ENCODE measurements around the gene SLF1.

SLF1 gene

DNA sequence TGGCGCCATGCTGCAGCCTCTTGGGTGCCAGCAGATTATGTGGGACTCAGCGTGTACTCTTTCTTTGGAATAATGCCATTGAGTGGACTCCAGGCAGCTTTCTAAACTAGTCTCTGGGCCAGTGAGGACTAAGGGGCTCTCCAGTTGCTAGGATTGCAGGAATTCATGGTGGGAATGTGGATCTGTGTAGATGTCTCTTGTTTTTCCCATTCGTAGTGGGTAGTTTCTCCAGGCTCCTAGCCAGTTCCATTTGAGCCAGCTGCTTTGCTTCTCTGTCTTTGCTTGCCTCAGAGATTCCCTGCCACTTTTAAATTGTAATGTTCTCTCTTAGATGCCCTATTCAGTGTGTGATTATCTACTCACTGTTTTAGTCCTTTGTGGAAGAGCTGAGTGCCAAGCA is 42.6 kb downstream of the SLF1 start:
- H3K9me2 ChIP-seq (replicated peaks; ENCODE audit: control insufficient read depth, low read length) = no peaks in the 10 kb centered on the region
- no peak overlapping the region for H3K27ac ChIP-seq (ENCODE audit: low read depth, low read length)
- H3K36me3 ChIP-seq (ENCODE audit: control insufficient read depth, low read length) = peaks cover 53% of the 10 kb centered on the region
- H3K79me2 ChIP-seq (ENCODE audit: control insufficient read depth, low read length) = peaks cover 22% of the 10 kb centered on the region
- peaks cover 13% of the 10 kb centered on the region; the same call in 1 of the 2 replicates for H3K9me3 ChIP-seq (ENCODE audit: control insufficient read depth, insufficient read depth, low read length)
- no peaks in the 10 kb centered on the region for H3K27me3 ChIP-seq (ENCODE audit: control insufficient read depth, low read length)
- TF ChIP-seq EZH2phosphoT487 (IDR thresholded peaks at IDR 0.05; ENCODE audit: borderline replicate concordance, low read length) (no peak), CTCF (IDR thresholded peaks at IDR 0.05; ENCODE audit: low read depth, low read length, poor library complexity, severe bottlenecking) (no peak)
- no peaks in the 10 kb centered on the region for H3K4me1 ChIP-seq (ENCODE audit: control insufficient read depth, low read length)
- no peak overlapping the region for H3K4me2 ChIP-seq (ENCODE audit: low read length)
- no peaks in the 10 kb centered on the region for H4K20me1 ChIP-seq (ENCODE audit: control insufficient read depth, insufficient read depth, low read depth, low read length)
- no peaks in the 10 kb centered on the region; the same call in 1 of the 2 replicates for H3F3A ChIP-seq (ENCODE audit: control insufficient read depth, insufficient read depth)
- H3K4me3 ChIP-seq (ENCODE audit: low read length) = no peak overlapping the region

DNA sequence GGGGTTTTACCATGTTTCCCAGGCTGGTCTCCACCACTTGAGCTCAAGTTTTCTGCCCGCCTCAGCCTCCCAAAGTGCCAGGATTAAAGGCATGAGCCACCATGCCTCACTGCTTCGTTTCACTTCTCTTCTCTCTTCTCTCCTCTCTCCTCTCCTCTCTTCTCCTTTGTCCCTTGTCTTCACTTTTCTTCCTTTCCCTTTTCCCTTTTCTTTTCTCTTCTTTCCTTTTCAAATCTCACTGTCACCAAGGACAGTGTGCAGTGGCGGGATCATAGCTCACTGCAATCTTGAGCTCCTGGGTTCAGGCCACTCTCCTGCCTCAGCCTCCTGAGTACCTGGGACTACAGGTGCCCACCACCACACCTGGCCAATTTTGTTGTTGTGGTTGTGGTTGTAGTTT is 49.5 kb downstream of the SLF1 start:
- no peak overlapping the region for H3K4me2 ChIP-seq (ENCODE audit: low read length)
- TF ChIP-seq EZH2phosphoT487 (IDR thresholded peaks at IDR 0.05; ENCODE audit: borderline replicate concordance, low read length) (no peak), CTCF (IDR thresholded peaks at IDR 0.05; ENCODE audit: low read depth, low read length, poor library complexity, severe bottlenecking) (no peak)
- no peaks in the 10 kb centered on the region for H3K9me2 ChIP-seq (replicated peaks; ENCODE audit: control insufficient read depth, low read length)
- H3K36me3 ChIP-seq (ENCODE audit: control insufficient read depth, low read length) = peaks cover 29% of the 10 kb centered on the region
- H3K79me2 ChIP-seq (ENCODE audit: control insufficient read depth, low read length) = no peaks in the 10 kb centered on the region
- no peaks in the 10 kb centered on the region for H3K27me3 ChIP-seq (ENCODE audit: control insufficient read depth, low read length)
- H3F3A ChIP-seq (ENCODE audit: control insufficient read depth, insufficient read depth) = no peaks in the 10 kb centered on the region
- no peak overlapping the region for H3K4me3 ChIP-seq (ENCODE audit: low read length)
- no peaks in the 10 kb centered on the region for H4K20me1 ChIP-seq (ENCODE audit: control insufficient read depth, insufficient read depth, low read depth, low read length)
- no peaks in the 10 kb centered on the region for H3K9me3 ChIP-seq (ENCODE audit: control insufficient read depth, insufficient read depth, low read length)
- no peak overlapping the region for H3K27ac ChIP-seq (ENCODE audit: low read depth, low read length)
- no peaks in the 10 kb centered on the region for H3K4me1 ChIP-seq (ENCODE audit: control insufficient read depth, low read length)

GRCh38 chr5:94670726-94671125 is 52.3 kb downstream of the SLF1 start:
- no peak overlapping the region for H3K4me3 ChIP-seq (ENCODE audit: low read length)
- H3K79me2 ChIP-seq (ENCODE audit: control insufficient read depth, low read length) = no peaks in the 10 kb centered on the region
- H3F3A ChIP-seq (ENCODE audit: control insufficient read depth, insufficient read depth) = no peaks in the 10 kb centered on the region
- H3K4me1 ChIP-seq (ENCODE audit: control insufficient read depth, low read length) = no peaks in the 10 kb centered on the region
- no peak overlapping the region for H3K27ac ChIP-seq (ENCODE audit: low read depth, low read length)
- TF ChIP-seq EZH2phosphoT487 (IDR thresholded peaks at IDR 0.05; ENCODE audit: borderline replicate concordance, low read length) (no peak), CTCF (IDR thresholded peaks at IDR 0.05; ENCODE audit: low read depth, low read length, poor library complexity, severe bottlenecking) (no peak)
- H3K27me3 ChIP-seq (ENCODE audit: control insufficient read depth, low read length) = no peaks in the 10 kb centered on the region
- no peak overlapping the region for H3K4me2 ChIP-seq (ENCODE audit: low read length)
- H3K9me3 ChIP-seq (ENCODE audit: control insufficient read depth, insufficient read depth, low read length) = no peaks in the 10 kb centered on the region
- no peaks in the 10 kb centered on the region for H4K20me1 ChIP-seq (ENCODE audit: control insufficient read depth, insufficient read depth, low read depth, low read length)
- H3K9me2 ChIP-seq (replicated peaks; ENCODE audit: control insufficient read depth, low read length) = no peaks in the 10 kb centered on the region
- H3K36me3 ChIP-seq (ENCODE audit: control insufficient read depth, low read length) = peaks cover 21% of the 10 kb centered on the region

- Histone ChIP-seq H3K79me2 (ENCODE audit: control insufficient read depth, low read length) (no peaks in the 10 kb centered on the region), H3K27me3 (ENCODE audit: control insufficient read depth, low read length) (no peaks in the 10 kb centered on the region), H3K36me3 (ENCODE audit: control insufficient read depth, low read length) (peaks cover 18% of the 10 kb centered on the region), H3F3A (ENCODE audit: control insufficient read depth, insufficient read depth) (no peaks in the 10 kb centered on the region), H3K4me3 (ENCODE audit: low read length) (no peak overlapping the region), H3K9me3 (ENCODE audit: control insufficient read depth, insufficient read depth, low read length) (no peaks in the 10 kb centered on the region), H3K27ac (ENCODE audit: low read depth, low read length) (no peak overlapping the region), H4K20me1 (ENCODE audit: control insufficient read depth, insufficient read depth, low read depth, low read length) (no peaks in the 10 kb centered on the region), H3K9me2 (replicated peaks; ENCODE audit: control insufficient read depth, low read length) (no peaks in the 10 kb centered on the region), H3K4me1 (ENCODE audit: control insufficient read depth, low read length) (no peaks in the 10 kb centered on the region), H3K4me2 (ENCODE audit: low read length) (no peak overlapping the region)
- TF ChIP-seq CTCF (IDR thresholded peaks at IDR 0.05; ENCODE audit: low read depth, low read length, poor library complexity, severe bottlenecking) (no peak), EZH2phosphoT487 (IDR thresholded peaks at IDR 0.05; ENCODE audit: borderline replicate concordance, low read length) (no peak)
These were observed 54.3 kb downstream of the SLF1 start for GRCh38 chr5:94672746-94673145.

All from DOHH2 (cell line).